PC-3 (cell line): ENCODE data around the gene ME1.

Experiments used
- EZH2 ChIP-seq: fragments of 300-600 bp; sonication (generic); IDR thresholded peaks from one replicate; pipeline ENCODE4 v1.6.1; 2017; ENCODE audit warnings: antibody characterized with exemption, mild to moderate bottlenecking, low read length; ENCODE audit not compliant: unreplicated experiment
- EZH2phosphoT487 ChIP-seq: fragments of 300-600 bp; sonication (generic); IDR thresholded peaks from 2 replicates; pipeline ENCODE4 v1.6.1; 2018; ENCODE audit warnings: mild to moderate bottlenecking, antibody characterized with exemption, low read length, borderline replicate concordance
- TF ChIP-seq, protein P1 (sequence below): fragments of 300-600 bp; sonication (generic); conservative IDR thresholded peaks from 2 replicates; pipeline ENCODE4 v1.5.1; 2017; ENCODE audit warnings: antibody characterized with exemption, low read depth, mild to moderate bottlenecking, low read length

DNA sequence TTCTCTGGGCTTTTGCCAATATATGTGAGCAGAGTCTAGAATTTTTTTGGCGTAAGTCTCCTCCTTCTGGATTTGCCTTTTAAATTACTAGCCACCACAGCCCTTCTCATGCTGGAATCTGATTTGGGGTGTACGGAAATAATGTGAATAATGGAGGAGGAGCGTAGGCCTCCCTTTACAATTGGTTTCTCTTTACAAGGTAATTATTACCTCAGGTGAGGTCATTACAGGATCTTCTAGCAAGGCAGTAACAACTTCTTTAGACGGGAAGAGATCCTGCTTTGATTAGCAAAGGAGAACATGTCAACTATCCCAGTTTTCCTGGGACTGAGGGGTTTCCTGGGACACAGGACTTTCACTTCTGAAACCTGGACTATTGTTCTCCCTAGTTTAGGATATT, 228.8 kb downstream of the ME1 start:
- TF ChIP-seq EZH2 = no peak
- TF ChIP-seq, protein P1, sequence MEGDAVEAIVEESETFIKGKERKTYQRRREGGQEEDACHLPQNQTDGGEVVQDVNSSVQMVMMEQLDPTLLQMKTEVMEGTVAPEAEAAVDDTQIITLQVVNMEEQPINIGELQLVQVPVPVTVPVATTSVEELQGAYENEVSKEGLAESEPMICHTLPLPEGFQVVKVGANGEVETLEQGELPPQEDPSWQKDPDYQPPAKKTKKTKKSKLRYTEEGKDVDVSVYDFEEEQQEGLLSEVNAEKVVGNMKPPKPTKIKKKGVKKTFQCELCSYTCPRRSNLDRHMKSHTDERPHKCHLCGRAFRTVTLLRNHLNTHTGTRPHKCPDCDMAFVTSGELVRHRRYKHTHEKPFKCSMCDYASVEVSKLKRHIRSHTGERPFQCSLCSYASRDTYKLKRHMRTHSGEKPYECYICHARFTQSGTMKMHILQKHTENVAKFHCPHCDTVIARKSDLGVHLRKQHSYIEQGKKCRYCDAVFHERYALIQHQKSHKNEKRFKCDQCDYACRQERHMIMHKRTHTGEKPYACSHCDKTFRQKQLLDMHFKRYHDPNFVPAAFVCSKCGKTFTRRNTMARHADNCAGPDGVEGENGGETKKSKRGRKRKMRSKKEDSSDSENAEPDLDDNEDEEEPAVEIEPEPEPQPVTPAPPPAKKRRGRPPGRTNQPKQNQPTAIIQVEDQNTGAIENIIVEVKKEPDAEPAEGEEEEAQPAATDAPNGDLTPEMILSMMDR = no peak
- TF ChIP-seq EZH2phosphoT487 = no peak
